Fibroblast of the aortic adventitia (primary cell): Measurements from ENCODE around the gene SNED1. TPM values are rescaled to one million over a fixed set of nuclear protein-coding genes. Genes with fewer than 3 reads are reported as not detected.

ENCODE experiments used
- DNase-seq: peaks from one replicate; pipeline ENCODE4 v3.0.0-alpha.2; 2010; ENCODE audit warnings: low read depth
- H3K4me3 ChIP-seq: 2 replicates; pipeline ENCODE4 v1.5.1; 2011; ENCODE audit warnings: low read depth, mild to moderate bottlenecking, control low read depth, low read length, moderate library complexity
- CTCF ChIP-seq: IDR thresholded peaks from 2 replicates; pipeline ENCODE4 v1.5.1; 2011; ENCODE audit warnings: mild to moderate bottlenecking, low read length, control low read depth, inconsistent platforms; ENCODE audit not compliant: insufficient read depth
- total RNA-seq: library from RNA; depleted of rRNA; stranded (reverse); fragments of >200 nt; gene quantifications from 2 replicates; pipeline ENCODE4 v1.2.3, GENCODE V29; 2012; ENCODE audit warnings: low replicate concordance

SNED1 gene
- total RNA-seq, 1 donor: 77.5 TPM

GRCh38 chr2:241014764-241015163, 16.3 kb downstream of the SNED1 start:
- DNase-seq: no peak
- TF ChIP-seq CTCF: no peak
- no peak overlapping the region for H3K4me3 ChIP-seq

- no peak for DNase-seq
- H3K4me3 ChIP-seq: no peak overlapping the region
- no peak for TF ChIP-seq CTCF
These were observed 17.0 kb downstream of the SNED1 start for GRCh38 chr2:241015439-241015838.

GRCh38 chr2:241017228-241017940, 19.0 kb downstream of the SNED1 start:
- H3K4me3 ChIP-seq: no peak overlapping the region
- no peak for TF ChIP-seq CTCF
- no peak for DNase-seq

GRCh38 chr2:241018051-241018891, 19.9 kb downstream of the SNED1 start:
- TF ChIP-seq CTCF: no peak
- H3K4me3 ChIP-seq: no peak overlapping the region
- no peak for DNase-seq

- DNase-seq: no peak
- no peak for TF ChIP-seq CTCF
- H3K4me3 ChIP-seq: no peak overlapping the region
These were observed 21.2 kb downstream of the SNED1 start for GRCh38 chr2:241019441-241020139.

GRCh38 chr2:241020201-241020600, 21.8 kb downstream of the SNED1 start:
- DNase-seq: no peak
- no peak overlapping the region for H3K4me3 ChIP-seq
- no peak for TF ChIP-seq CTCF
